Ascending aorta (tissue), 2 donors: ENCODE measurements around the gene ADAM23. TPM values are rescaled to one million over a fixed set of nuclear protein-coding genes. Genes with fewer than 3 reads are reported as not detected.

Experiments used
- DNase-seq, 2 donors: peaks; one replicate each; pipeline ENCODE4 v3.0.0-alpha.2; 2019; ENCODE audit warnings: low spot score in 2 of 2
- H3K27ac ChIP-seq, 2 donors: fragments of 200-600 bp; sonication (generic); one replicate each; pipeline ENCODE4 v1.5.1; 2016 to 2017; ENCODE audit warnings: mild to moderate bottlenecking in 1 of 2
- H3K27me3 ChIP-seq: fragments of 200-600 bp; sonication (generic); one replicate; pipeline ENCODE4 v1.5.1; 2017
- H3K36me3 ChIP-seq, 2 donors: fragments of 200-600 bp; sonication (generic); one replicate each; pipeline ENCODE4 v1.5.1; 2016
- H3K4me1 ChIP-seq, 2 donors: fragments of 200-600 bp; sonication (generic); one replicate each; pipeline ENCODE4 v1.5.1; 2016 to 2017; ENCODE audit warnings: mild to moderate bottlenecking in 1 of 2
- H3K4me3 ChIP-seq, 2 donors: fragments of 200-600 bp; sonication (generic); one replicate each; pipeline ENCODE4 v1.5.1; 2016 to 2017; ENCODE audit warnings: mild to moderate bottlenecking in 1 of 2
- H3K9me3 ChIP-seq, 2 donors: fragments of 200-600 bp; sonication (generic); one replicate each; pipeline ENCODE4 v1.5.1; 2016
- intact Hi-C: fragments of 100-400 bp; cut with DNase I; formaldehyde crosslinking; loops from one replicate; pipeline ENCODE4 v1.15.1; 2023
- total RNA-seq: library from RNA; depleted of rRNA; stranded (reverse); fragments of >200 nt; gene quantifications from one replicate; pipeline ENCODE4 v1.1.0, GENCODE V29; 2016
- TF ChIP-seq, protein P1 (sequence below), 3 experiments: fragments of 200-600 bp in 2 of 3; fragments of 450-650 bp in 1 of 3; sonication (generic) in 2 of 3; IDR thresholded peaks; one replicate each; pipeline ENCODE4 v1.5.1; 2016 to 2019; ENCODE audit warnings: antibody characterized with exemption in 3 of 3, mild to moderate bottlenecking in 1 of 3, moderate library complexity in 1 of 3

The ADAM23 gene
- total RNA-seq, 1 donor from 2014 or later: 2.3 TPM

DNA sequence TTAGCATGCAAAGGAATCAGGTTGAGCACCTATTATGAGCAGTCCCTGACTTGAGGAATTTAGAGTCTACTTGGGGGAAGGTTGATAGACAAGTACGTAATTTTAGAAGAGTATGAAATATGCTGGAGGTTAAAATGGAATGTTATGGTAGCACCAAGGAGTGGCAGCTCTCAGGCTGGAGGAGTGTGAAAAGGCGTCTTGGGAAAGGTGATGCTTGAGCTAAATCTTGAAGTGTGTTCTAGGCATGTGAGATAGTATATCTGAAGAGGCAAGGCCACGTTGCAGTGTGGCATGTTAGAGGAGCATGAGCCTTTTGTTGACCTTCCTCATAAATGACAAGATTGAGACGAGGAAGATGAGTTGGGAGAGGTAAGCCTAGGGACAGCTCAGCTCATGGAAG, 39.3 kb downstream of the ADAM23 start:
- intact Hi-C loops: no loop called here
- TF ChIP-seq, protein P1, sequence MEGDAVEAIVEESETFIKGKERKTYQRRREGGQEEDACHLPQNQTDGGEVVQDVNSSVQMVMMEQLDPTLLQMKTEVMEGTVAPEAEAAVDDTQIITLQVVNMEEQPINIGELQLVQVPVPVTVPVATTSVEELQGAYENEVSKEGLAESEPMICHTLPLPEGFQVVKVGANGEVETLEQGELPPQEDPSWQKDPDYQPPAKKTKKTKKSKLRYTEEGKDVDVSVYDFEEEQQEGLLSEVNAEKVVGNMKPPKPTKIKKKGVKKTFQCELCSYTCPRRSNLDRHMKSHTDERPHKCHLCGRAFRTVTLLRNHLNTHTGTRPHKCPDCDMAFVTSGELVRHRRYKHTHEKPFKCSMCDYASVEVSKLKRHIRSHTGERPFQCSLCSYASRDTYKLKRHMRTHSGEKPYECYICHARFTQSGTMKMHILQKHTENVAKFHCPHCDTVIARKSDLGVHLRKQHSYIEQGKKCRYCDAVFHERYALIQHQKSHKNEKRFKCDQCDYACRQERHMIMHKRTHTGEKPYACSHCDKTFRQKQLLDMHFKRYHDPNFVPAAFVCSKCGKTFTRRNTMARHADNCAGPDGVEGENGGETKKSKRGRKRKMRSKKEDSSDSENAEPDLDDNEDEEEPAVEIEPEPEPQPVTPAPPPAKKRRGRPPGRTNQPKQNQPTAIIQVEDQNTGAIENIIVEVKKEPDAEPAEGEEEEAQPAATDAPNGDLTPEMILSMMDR (IDR thresholded peaks at IDR 0.05): no peak

GRCh38 chr2:206488053-206488452, 44.7 kb downstream of the ADAM23 start:
- no peaks in the 10 kb centered on the region for H3K9me3 ChIP-seq
- no peak overlapping the region for H3K27ac ChIP-seq
- no peak overlapping the region for H3K4me3 ChIP-seq
- H3K4me1 ChIP-seq: no peaks in the 10 kb centered on the region
- H3K36me3 ChIP-seq: no peaks in the 10 kb centered on the region
- DNase-seq: no peak
- H3K27me3 ChIP-seq: no peaks in the 10 kb centered on the region
- intact Hi-C loops: no loop called here
- TF ChIP-seq, protein P1 (IDR thresholded peaks at IDR 0.05): no peak

More for the DNA sequence above, 39.3 kb downstream of the ADAM23 start:
- no peak for DNase-seq
- no peaks in the 10 kb centered on the region for H3K4me1 ChIP-seq
- H3K9me3 ChIP-seq: no peaks in the 10 kb centered on the region
- H3K27ac ChIP-seq: no peak overlapping the region
- no peaks in the 10 kb centered on the region for H3K27me3 ChIP-seq
- no peaks in the 10 kb centered on the region for H3K36me3 ChIP-seq
- no peak overlapping the region for H3K4me3 ChIP-seq

GRCh38 chr2:206488623-206489022, 45.3 kb downstream of the ADAM23 start:
- Histone ChIP-seq H3K27me3 (no peaks in the 10 kb centered on the region), H3K27ac (no peak overlapping the region), H3K4me1 (no peaks in the 10 kb centered on the region), H3K4me3 (no peak overlapping the region), H3K36me3 (no peaks in the 10 kb centered on the region), H3K9me3 (no peaks in the 10 kb centered on the region)
- DNase-seq: no peak
- intact Hi-C loops: no loop called here
- TF ChIP-seq, protein P1 (IDR thresholded peaks at IDR 0.05): no peak

GRCh38 chr2:206494061-206494460, 50.7 kb downstream of the ADAM23 start:
- TF ChIP-seq, protein P1 (IDR thresholded peaks at IDR 0.05): no peak
- DNase-seq: no peak
- H3K27me3 ChIP-seq: no peaks in the 10 kb centered on the region
- intact Hi-C loops: no loop called here
- no peak overlapping the region for H3K27ac ChIP-seq
- no peaks in the 10 kb centered on the region for H3K9me3 ChIP-seq
- no peaks in the 10 kb centered on the region for H3K4me1 ChIP-seq
- no peak overlapping the region for H3K4me3 ChIP-seq
- no peaks in the 10 kb centered on the region for H3K36me3 ChIP-seq

GRCh38 chr2:206502729-206503128, 59.4 kb downstream of the ADAM23 start:
- H3K9me3 ChIP-seq: no peaks in the 10 kb centered on the region
- DNase-seq: no peak
- H3K4me1 ChIP-seq: no peaks in the 10 kb centered on the region
- intact Hi-C loops: no loop called here
- no peaks in the 10 kb centered on the region for H3K36me3 ChIP-seq
- TF ChIP-seq, protein P1 (IDR thresholded peaks at IDR 0.05): no peak
- H3K27me3 ChIP-seq: no peaks in the 10 kb centered on the region
- no peak overlapping the region for H3K4me3 ChIP-seq
- no peak overlapping the region for H3K27ac ChIP-seq

- Histone ChIP-seq H3K9me3 (no peaks in the 10 kb centered on the region), H3K4me1 (no peaks in the 10 kb centered on the region), H3K27me3 (no peaks in the 10 kb centered on the region), H3K4me3 (no peak overlapping the region), H3K27ac (no peak overlapping the region), H3K36me3 (no peaks in the 10 kb centered on the region)
- intact Hi-C loops: no loop called here
- TF ChIP-seq, protein P1 (IDR thresholded peaks at IDR 0.05): no peak
- DNase-seq: no peak
Observed at GRCh38 chr2:206511283-206511682, 68.0 kb downstream of the ADAM23 start.
